Iris pigment epithelial cell (primary cell): Measurements from ENCODE around the gene SEMA3G.

ENCODE experiments used
- DNase-seq: peaks from one replicate; pipeline ENCODE4 v3.0.0-alpha.2; 2011; ENCODE audit warnings: low read depth

The SEMA3G gene

GRCh38 chr3:52394751-52395502, 50.0 kb downstream of the SEMA3G start:
- DNase-seq, result no peak

- DNase-seq, result no peak
Observed at GRCh38 chr3:52393959-52394670, 50.8 kb downstream of the SEMA3G start.

- DNase-seq, result no peak
Observed at GRCh38 chr3:52393131-52393807, 51.6 kb downstream of the SEMA3G start.

GRCh38 chr3:52392216-52392930, 52.5 kb downstream of the SEMA3G start:
- no peak for DNase-seq

GRCh38 chr3:52391096-52391495, 53.8 kb downstream of the SEMA3G start:
- no peak for DNase-seq

- DNase-seq, result no peak
Observed at GRCh38 chr3:52388933-52389332, 56.0 kb downstream of the SEMA3G start.

- no peak for DNase-seq
Observed at GRCh38 chr3:52388348-52388821, 56.5 kb downstream of the SEMA3G start.

- no peak for DNase-seq
Observed at GRCh38 chr3:52387481-52387880, 57.4 kb downstream of the SEMA3G start.

- DNase-seq, result peak; percentile 52
Observed at GRCh38 chr3:52385157-52385556, 59.7 kb downstream of the SEMA3G start.

GRCh38 chr3:52384019-52384761, 60.7 kb downstream of the SEMA3G start:
- no peak for DNase-seq

- DNase-seq, result no peak
Observed at GRCh38 chr3:52383446-52383845, 61.5 kb downstream of the SEMA3G start.
